Endothelial cell (in vitro differentiated cells): Measurements from ENCODE around the gene CLN6. TPM values are rescaled to one million over a fixed set of nuclear protein-coding genes. Genes with fewer than 3 reads are reported as not detected.

Source experiments
- DNase-seq: peaks from one replicate; pipeline ENCODE4 v3.0.0; 2021; ENCODE audit warnings: low spot score
- H3K27ac Mint-ChIP-seq: one replicate; pipeline ENCODE4 v1.8.0; 2021; ENCODE audit warnings: mixed read lengths, inconsistent platforms; ENCODE audit not compliant: unreplicated experiment
- H3K27me3 Mint-ChIP-seq: one replicate; pipeline ENCODE4 v1.8.0; 2021; ENCODE audit warnings: mild to moderate bottlenecking, moderate library complexity, mixed read lengths, inconsistent platforms; ENCODE audit not compliant: unreplicated experiment
- H3K36me3 Mint-ChIP-seq: one replicate; pipeline ENCODE4 v1.8.0; 2021; ENCODE audit warnings: mild to moderate bottlenecking, low read depth, mixed read lengths, inconsistent platforms; ENCODE audit not compliant: unreplicated experiment
- H3K4me1 Mint-ChIP-seq: one replicate; pipeline ENCODE4 v1.8.0; 2021; ENCODE audit warnings: mild to moderate bottlenecking, mixed read lengths, inconsistent platforms; ENCODE audit not compliant: unreplicated experiment
- H3K4me3 Mint-ChIP-seq: one replicate; pipeline ENCODE4 v1.8.0; 2021; ENCODE audit warnings: mild to moderate bottlenecking, mixed read lengths, inconsistent platforms; ENCODE audit not compliant: unreplicated experiment
- H3K9me3 Mint-ChIP-seq: one replicate; pipeline ENCODE4 v1.8.0; 2021; ENCODE audit warnings: mixed read lengths, inconsistent platforms; ENCODE audit not compliant: unreplicated experiment
- CTCF ChIP-seq: fragments of 200-600 bp; sonication (generic); IDR thresholded peaks from one replicate; pipeline ENCODE4 v1.5.0; 2021; ENCODE audit warnings: antibody characterized with exemption; ENCODE audit not compliant: unreplicated experiment
- total RNA-seq: library from RNA; stranded (reverse); fragmentation: NEBNext Ultra II Directional; extraction: Animal tissue kit (Norgen Biotek cat#: 25700); gene quantifications from one replicate; pipeline ENCODE4 v1.2.1, GENCODE V29; 2021; ENCODE audit not compliant: unreplicated experiment

CLN6 gene
- total RNA-seq, 1 donor from 2014 or later: 42.1 TPM

- no peak for DNase-seq
- Mint-ChIP-seq H3K36me3 (no peaks in the 10 kb centered on the region), H3K27ac (no peak overlapping the region), H3K27me3 (no peaks in the 10 kb centered on the region), H3K4me3 (no peak overlapping the region), H3K9me3 (no peaks in the 10 kb centered on the region), H3K4me1 (no peaks in the 10 kb centered on the region)
- no peak for TF ChIP-seq CTCF
Measured at GRCh38 chr15:68262514-68263356, 33.2 kb upstream of the CLN6 start.

GRCh38 chr15:68261980-68262379 is 32.5 kb upstream of the CLN6 start:
- no peaks in the 10 kb centered on the region for H3K36me3 Mint-ChIP-seq
- no peaks in the 10 kb centered on the region for H3K9me3 Mint-ChIP-seq
- H3K27me3 Mint-ChIP-seq: no peaks in the 10 kb centered on the region
- DNase-seq: no peak
- no peak overlapping the region for H3K4me3 Mint-ChIP-seq
- H3K27ac Mint-ChIP-seq: no peak overlapping the region
- no peak for TF ChIP-seq CTCF
- no peaks in the 10 kb centered on the region for H3K4me1 Mint-ChIP-seq

GRCh38 chr15:68261241-68261640 is 31.7 kb upstream of the CLN6 start:
- TF ChIP-seq CTCF: no peak
- Mint-ChIP-seq H3K9me3 (no peaks in the 10 kb centered on the region), H3K4me1 (no peaks in the 10 kb centered on the region), H3K27ac (no peak overlapping the region), H3K36me3 (no peaks in the 10 kb centered on the region), H3K27me3 (no peaks in the 10 kb centered on the region), H3K4me3 (no peak overlapping the region)
- DNase-seq: no peak

- Mint-ChIP-seq H3K27me3 (no peaks in the 10 kb centered on the region), H3K4me1 (no peaks in the 10 kb centered on the region), H3K36me3 (no peaks in the 10 kb centered on the region), H3K4me3 (no peak overlapping the region), H3K9me3 (no peaks in the 10 kb centered on the region), H3K27ac (no peak overlapping the region)
- no peak for TF ChIP-seq CTCF
- DNase-seq: no peak
Measured at GRCh38 chr15:68259883-68260282, 30.4 kb upstream of the CLN6 start.

GRCh38 chr15:68258692-68259091 is 29.2 kb upstream of the CLN6 start:
- Mint-ChIP-seq H3K27me3 (no peaks in the 10 kb centered on the region), H3K4me1 (no peaks in the 10 kb centered on the region), H3K4me3 (no peak overlapping the region), H3K27ac (no peak overlapping the region), H3K9me3 (no peaks in the 10 kb centered on the region), H3K36me3 (no peaks in the 10 kb centered on the region)
- no peak for DNase-seq
- TF ChIP-seq CTCF: no peak
